GM12878 (cell line): Measurements from ENCODE around the gene FGB. TPM values are rescaled to one million over a fixed set of nuclear protein-coding genes. Genes with fewer than 3 reads are reported as not detected.

Experiments used
- ATAC-seq: fragments of 200-7000 bp; cut with Tn5 transposase; 3 replicates; pipeline ENCODE4 v1.9.1; 2020; ENCODE audit warnings: mild to moderate bottlenecking, moderate library complexity
- BruUV-seq: library from RNA; stranded (reverse); fragments of 400-500 nt; replicated peaks from 2 replicates; lab custom pipeline; 2021; lab: Mats Ljungman, UMichigan
- CTCF ChIA-PET: fragments of 300-600 bp; sonication (Branson Sonifier 250); formaldehyde crosslinking; extraction: SDS; loops from one replicate; lab custom pipeline; 2021; ENCODE audit warnings: inconsistent platforms; lab: Yijun Ruan, JAX
- POLR2A ChIA-PET: fragments of 350-600 bp; formaldehyde crosslinking; extraction: SDS; loops from one replicate; lab custom pipeline; 2021; ENCODE audit warnings: inconsistent platforms; lab: Charles Lee
- RAD21 ChIA-PET: fragments of 300-600 bp; sonication (Branson Sonifier 250); formaldehyde crosslinking; loops from one replicate; lab custom pipeline; 2023; ENCODE audit warnings: antibody characterized with exemption; ENCODE audit not compliant: unreplicated experiment; lab: Charles Lee
- SMC1A ChIA-PET: fragments of 300-600 bp; sonication (Branson Sonifier 250); formaldehyde crosslinking; loops from one replicate; lab custom pipeline; 2023; ENCODE audit not compliant: unreplicated experiment, uncharacterized antibody; lab: Charles Lee
- DNase-seq: peaks from one replicate; pipeline ENCODE4 v3.0.0-alpha.2; 2011; ENCODE audit warnings: low read depth, low spot score
- FAIRE-seq: peaks from 3 replicates; lab custom pipeline; 2011; peaks lifted over from hg19 to GRCh38; lab: Jason Lieb, UNC
- H2AFZ ChIP-seq: 2 replicates; pipeline ENCODE4 v1.6.0; 2011; ENCODE audit warnings: low read depth, low read length, control low read depth; ENCODE audit not compliant: control insufficient read depth
- H3K27ac ChIP-seq: 2 replicates; pipeline ENCODE4 v1.5.1; 2011; ENCODE audit warnings: control low read depth; ENCODE audit not compliant: control insufficient read depth, insufficient read depth
- H3K27me3 ChIP-seq, 2 experiments: replicated peaks in 1 of 2; 2 replicates each; pipeline versions ENCODE4 v1.6.0 to v1.6.1; 2011; ENCODE audit warnings: low read length in 1 of 2; ENCODE audit not compliant: control insufficient read depth in 2 of 2, insufficient read depth in 2 of 2
- H3K36me3 ChIP-seq, 2 experiments: 2 replicates each; pipeline ENCODE4 v1.5.1; 2011; ENCODE audit warnings: low read length in 1 of 2; ENCODE audit not compliant: control insufficient read depth in 2 of 2, insufficient read depth in 2 of 2
- H3K4me1 ChIP-seq: 2 replicates; pipeline ENCODE4 v1.6.1; 2011; ENCODE audit warnings: mild to moderate bottlenecking, low read length, moderate library complexity, mixed read lengths; ENCODE audit not compliant: control insufficient read depth, insufficient read depth
- H3K4me2 ChIP-seq: 2 replicates; pipeline ENCODE4 v1.6.0; 2011; ENCODE audit warnings: control low read depth; ENCODE audit not compliant: control insufficient read depth, insufficient read depth
- H3K4me3 ChIP-seq: fragments of 200-600 bp; sonication (generic); 2 replicates; pipeline ENCODE4 v1.5.1; 2016
- H3K79me2 ChIP-seq: 2 replicates; pipeline ENCODE4 v1.6.0; 2011; ENCODE audit warnings: low read length; ENCODE audit not compliant: control insufficient read depth, insufficient read depth
- H3K9ac ChIP-seq: 2 replicates; pipeline ENCODE4 v1.8.0; 2011; ENCODE audit warnings: low read length, control low read depth, mixed read lengths; ENCODE audit not compliant: control insufficient read depth, insufficient read depth
- H3K9me3 ChIP-seq: replicated peaks from 3 replicates; pipeline ENCODE4 v1.5.1; 2011; ENCODE audit warnings: mild to moderate bottlenecking, low read length; ENCODE audit not compliant: control insufficient read depth, insufficient read depth
- H4K20me1 ChIP-seq: 2 replicates; pipeline ENCODE4 v1.6.0; 2011; ENCODE audit not compliant: control insufficient read depth, insufficient read depth
- BHLHE40 ChIP-seq, 2 experiments: fragments of 450-650 bp in 1 of 2; IDR thresholded peaks; 2 replicates each; pipeline ENCODE4 v1.6.1; 2011 to 2017; ENCODE audit warnings: low read depth in 2 of 2, borderline replicate concordance in 1 of 2, improper control_type of control experiment in 1 of 2, low read length in 1 of 2, mild to moderate bottlenecking in 1 of 2
- DPF2 ChIP-seq: fragments of 450-650 bp; IDR thresholded peaks from 2 replicates; pipeline ENCODE4 v1.6.1; 2017; ENCODE audit warnings: mild to moderate bottlenecking
- E2F8 ChIP-seq: fragments of 450-650 bp; IDR thresholded peaks from 2 replicates; pipeline ENCODE4 v1.6.1; 2018; ENCODE audit warnings: mild to moderate bottlenecking, low read depth, moderate library complexity; ENCODE audit not compliant: partially characterized antibody
- NR2C1 ChIP-seq: fragments of 450-650 bp; IDR thresholded peaks from 2 replicates; pipeline ENCODE4 v1.6.1; 2017; ENCODE audit warnings: antibody characterized with exemption, mild to moderate bottlenecking, moderate library complexity
- PML ChIP-seq: IDR thresholded peaks from 2 replicates; pipeline ENCODE4 v1.6.1; 2012; ENCODE audit warnings: low read length, inconsistent platforms
- POLR2AphosphoS2 ChIP-seq: IDR thresholded peaks from 2 replicates; pipeline ENCODE4 v1.6.1; 2011; ENCODE audit warnings: low read depth, mild to moderate bottlenecking, low read length, improper control_type of control experiment, moderate library complexity
- RBBP5 ChIP-seq: fragments of 200-600 bp; sonication (generic); conservative IDR thresholded peaks from 2 replicates; pipeline ENCODE4 v1.6.1; 2016
- RUNX3 ChIP-seq: IDR thresholded peaks from 2 replicates; pipeline ENCODE4 v1.6.1; 2012; ENCODE audit warnings: low read length, inconsistent platforms
- SIX5 ChIP-seq: IDR thresholded peaks from 2 replicates; pipeline ENCODE4 v1.6.1; 2011; ENCODE audit warnings: mild to moderate bottlenecking, low read depth, low read length, moderate library complexity; ENCODE audit not compliant: severe bottlenecking
- ZBTB40 ChIP-seq: fragments of 450-650 bp; IDR thresholded peaks from 2 replicates; pipeline ENCODE4 v1.6.1; 2016; ENCODE audit warnings: mild to moderate bottlenecking, moderate library complexity, borderline replicate concordance
- ZNF207 ChIP-seq: fragments of 450-650 bp; IDR thresholded peaks from 2 replicates; pipeline ENCODE4 v1.6.1; 2014; ENCODE audit warnings: antibody characterized with exemption, mild to moderate bottlenecking, borderline replicate concordance
- ZNF274 ChIP-seq: IDR thresholded peaks from one replicate; pipeline ENCODE4 v1.8.0; 2011; ENCODE audit not compliant: insufficient read length, insufficient read depth
- ZNF384 ChIP-seq: IDR thresholded peaks from 2 replicates; pipeline ENCODE4 v1.6.1; 2012; ENCODE audit warnings: low read depth, mild to moderate bottlenecking, low read length, improper control_type of control experiment, borderline replicate concordance
- WGBS: methylation state at CpG from one replicate; pipeline ENCODE4 v1.1.6; 2016; ENCODE audit warnings: low lambda C conversion rate; ENCODE audit not compliant: insufficient replicate concordance, insufficient coverage; ENCODE audit errors: missing lambda C conversion rate; 5-methylcytosine and 5-hydroxymethylcytosine counted together
- in situ Hi-C: fragments of 300-500 bp; cut with MboI; formaldehyde crosslinking; loops from 9 replicates; pipeline ENCODE4 v1.14.3; 2018; ENCODE audit warnings: mixed read lengths
- intact Hi-C: fragments of 100-400 bp; cut with micrococcal nuclease; formaldehyde crosslinking; loops from one replicate; pipeline ENCODE4 v1.14.2; 2022; ENCODE audit not compliant: unreplicated experiment
- polyA plus RNA-seq, 11 experiments: library from polyadenylated mRNA; depleted of rRNA in 4 of 11; unstranded in 6 of 11; stranded (reverse) in 5 of 11; fragments of >200 nt; fragmentation: Nextera tagmentation in 4 of 11; fragmentation: Illumina TruSeq in 1 of 11; extraction: Ambion mirVana in 4 of 11; extraction: Trizol in 1 of 11; gene quantifications; 1 replicate in 1 of 11; 2 replicates in 10 of 11; pipeline versions ENCODE4 v1.2.1 to v1.2.3, GENCODE V29; 2011 to 2016; ENCODE audit warnings: inconsistent platforms in 2 of 11, missing spikeins in 2 of 11, low read depth in 1 of 11
- total RNA-seq, 4 experiments: library from RNA; depleted of rRNA in 3 of 4; stranded (reverse); fragments of >200 nt in 3 of 4; fragmentation: Illumina TruSeq in 1 of 4; extraction: Trizol in 1 of 4; gene quantifications; 2 replicates each; pipeline versions ENCODE4 v1.2.1 to v1.2.3, GENCODE V29; 2013 to 2021
- TF ChIP-seq, protein P1 (sequence below): IDR thresholded peaks from 2 replicates; pipeline ENCODE4 v1.6.1; 2011; ENCODE audit warnings: borderline replicate concordance, low read depth, mild to moderate bottlenecking, moderate library complexity, low read length; ENCODE audit not compliant: insufficient read depth, poor library complexity, severe bottlenecking

FGB gene
- total and polyA plus RNA-seq, 10 of the 15 experiments (the other 5 are each of a cell fraction or from before 2014, with no cell fraction given): 0.04 to 2.7 TPM; not detected in 8

DNA sequence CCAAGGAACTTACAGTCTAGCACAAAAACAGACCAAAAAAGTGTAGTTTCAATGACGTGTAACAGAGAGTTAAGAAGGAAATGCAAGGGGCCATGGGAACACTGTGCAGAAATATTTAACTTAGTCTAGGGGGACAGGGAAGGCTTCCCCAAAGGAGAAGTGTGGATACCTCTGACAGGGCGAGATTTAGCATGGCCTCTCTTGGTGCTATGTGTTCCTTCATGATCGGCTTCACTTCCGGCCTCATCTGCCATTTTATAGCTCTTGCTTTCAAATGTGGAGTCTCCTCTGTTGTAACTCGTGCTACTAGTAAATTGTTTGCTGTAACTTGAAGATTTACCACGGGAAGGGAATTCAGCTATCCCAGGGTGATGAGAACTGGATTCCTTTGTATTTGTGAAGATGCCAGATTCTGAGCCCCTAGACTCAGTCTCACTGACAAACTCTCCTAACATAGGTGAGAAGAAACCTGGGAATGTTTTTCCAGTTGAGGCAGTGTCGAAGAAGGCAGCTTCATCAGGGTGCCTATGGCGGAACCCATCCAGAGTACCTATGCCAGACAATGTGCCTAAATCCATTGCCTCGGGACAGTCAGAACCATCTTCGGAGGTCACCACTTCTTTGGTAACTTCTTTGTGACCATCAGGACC lies 22.7 kb downstream of the FGB start:
- Histone ChIP-seq H2AFZ (no peak overlapping the region), H3K4me1 (no peaks in the 10 kb centered on the region), H3K4me3 (no peak overlapping the region), H3K36me3 (no peaks in the 10 kb centered on the region), H4K20me1 (no peaks in the 10 kb centered on the region), H3K27me3 (no peaks in the 10 kb centered on the region; a peak in 1 of 4 replicates), H3K79me2 (no peaks in the 10 kb centered on the region), H3K27ac (no peak overlapping the region), H3K4me2 (no peak overlapping the region), H3K9ac (no peak overlapping the region), H3K9me3 (no peaks in the 10 kb centered on the region)
- no peak for FAIRE-seq
- ChIA-PET RAD21 (no interaction called here), POLR2A (no interaction called here), CTCF (interaction anchor here (0.8 to 1.5 kb wide), 3 partner anchors 24 to 35 kb away, joined by 3 read pairs; partner anchors contain the start of gene PLRG1), SMC1A (interaction anchor here (1.1 to 1.3 kb wide), 3 partner anchors 9 to 13 kb away, joined by 3 to 4 read pairs (median 3); no protein-coding TSS in a partner anchor)
- TF ChIP-seq DPF2 (no peak), ZNF274 (no peak), BHLHE40 (IDR thresholded peaks at IDR 0.05; ENCODE audit: borderline replicate concordance in 1 of 2, low read depth in 2 of 2, low read length in 1 of 2) (no peak), PML (no peak), ZBTB40 (no peak), NR2C1 (no peak), E2F8 (no peak), POLR2AphosphoS2 (no peak), SIX5 (no peak), ZNF207 (no peak), RBBP5 (no peak), RUNX3 (no peak), ZNF384 (no peak)
- TF ChIP-seq, protein P1, sequence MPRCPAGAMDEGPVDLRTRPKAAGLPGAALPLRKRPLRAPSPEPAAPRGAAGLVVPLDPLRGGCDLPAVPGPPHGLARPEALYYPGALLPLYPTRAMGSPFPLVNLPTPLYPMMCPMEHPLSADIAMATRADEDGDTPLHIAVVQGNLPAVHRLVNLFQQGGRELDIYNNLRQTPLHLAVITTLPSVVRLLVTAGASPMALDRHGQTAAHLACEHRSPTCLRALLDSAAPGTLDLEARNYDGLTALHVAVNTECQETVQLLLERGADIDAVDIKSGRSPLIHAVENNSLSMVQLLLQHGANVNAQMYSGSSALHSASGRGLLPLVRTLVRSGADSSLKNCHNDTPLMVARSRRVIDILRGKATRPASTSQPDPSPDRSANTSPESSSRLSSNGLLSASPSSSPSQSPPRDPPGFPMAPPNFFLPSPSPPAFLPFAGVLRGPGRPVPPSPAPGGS: no peak
- no peak for DNase-seq
- ATAC-seq: no peak
- intact Hi-C loops: no loop called here
- in situ Hi-C loops: no loop called here
- 39% methylated on average over 10 of the region's 10 CpGs for WGBS
- no TSS peak for BruUV-seq
